ENCODE data around the gene GJA1.

The GJA1 gene

GRCh38 chr6:121465101-121465500, 29.7 kb downstream of the GJA1 start:
- Histone ChIP-seq H2AFZ (ENCODE audit: low read depth, low read length, severe bottlenecking) (no peak overlapping the region), H3K27ac (ENCODE audit: low read depth, low read length) (no peak overlapping the region), H4K20me1 (ENCODE audit: low read depth, low read length) (no peaks in the 10 kb centered on the region), H3K4me2 (ENCODE audit: low read depth, low read length, poor library complexity, severe bottlenecking) (no peak overlapping the region), H3K9me3 (ENCODE audit: insufficient read depth, low read length) (0 out of 2 replicates have a peak, but pooled peaks cover 5% of the 10 kb centered on the region), H3K36me3 (ENCODE audit: low read length) (no peaks in the 10 kb centered on the region), H3F3A (ENCODE audit: insufficient read depth) (no peaks in the 10 kb centered on the region), H3K79me2 (ENCODE audit: insufficient read depth, low read length) (no peaks in the 10 kb centered on the region), H3K27me3 (ENCODE audit: low read length) (no peaks in the 10 kb centered on the region), H3K9me2 (replicated peaks; ENCODE audit: insufficient read depth, low read length) (no peaks in the 10 kb centered on the region), H3K4me3 (ENCODE audit: insufficient read depth, low read length, poor library complexity, severe bottlenecking) (no peak overlapping the region), H3K9ac (ENCODE audit: low read length) (no peak overlapping the region)
- TF ChIP-seq EZH2phosphoT487 (conservative IDR thresholded peaks at IDR 0.05; ENCODE audit: low read length): no peak
- TF ChIP-seq, protein P1, sequence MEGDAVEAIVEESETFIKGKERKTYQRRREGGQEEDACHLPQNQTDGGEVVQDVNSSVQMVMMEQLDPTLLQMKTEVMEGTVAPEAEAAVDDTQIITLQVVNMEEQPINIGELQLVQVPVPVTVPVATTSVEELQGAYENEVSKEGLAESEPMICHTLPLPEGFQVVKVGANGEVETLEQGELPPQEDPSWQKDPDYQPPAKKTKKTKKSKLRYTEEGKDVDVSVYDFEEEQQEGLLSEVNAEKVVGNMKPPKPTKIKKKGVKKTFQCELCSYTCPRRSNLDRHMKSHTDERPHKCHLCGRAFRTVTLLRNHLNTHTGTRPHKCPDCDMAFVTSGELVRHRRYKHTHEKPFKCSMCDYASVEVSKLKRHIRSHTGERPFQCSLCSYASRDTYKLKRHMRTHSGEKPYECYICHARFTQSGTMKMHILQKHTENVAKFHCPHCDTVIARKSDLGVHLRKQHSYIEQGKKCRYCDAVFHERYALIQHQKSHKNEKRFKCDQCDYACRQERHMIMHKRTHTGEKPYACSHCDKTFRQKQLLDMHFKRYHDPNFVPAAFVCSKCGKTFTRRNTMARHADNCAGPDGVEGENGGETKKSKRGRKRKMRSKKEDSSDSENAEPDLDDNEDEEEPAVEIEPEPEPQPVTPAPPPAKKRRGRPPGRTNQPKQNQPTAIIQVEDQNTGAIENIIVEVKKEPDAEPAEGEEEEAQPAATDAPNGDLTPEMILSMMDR (IDR thresholded peaks at IDR 0.05; ENCODE audit: insufficient read depth, low read length, poor library complexity, severe bottlenecking): no peak

DNA sequence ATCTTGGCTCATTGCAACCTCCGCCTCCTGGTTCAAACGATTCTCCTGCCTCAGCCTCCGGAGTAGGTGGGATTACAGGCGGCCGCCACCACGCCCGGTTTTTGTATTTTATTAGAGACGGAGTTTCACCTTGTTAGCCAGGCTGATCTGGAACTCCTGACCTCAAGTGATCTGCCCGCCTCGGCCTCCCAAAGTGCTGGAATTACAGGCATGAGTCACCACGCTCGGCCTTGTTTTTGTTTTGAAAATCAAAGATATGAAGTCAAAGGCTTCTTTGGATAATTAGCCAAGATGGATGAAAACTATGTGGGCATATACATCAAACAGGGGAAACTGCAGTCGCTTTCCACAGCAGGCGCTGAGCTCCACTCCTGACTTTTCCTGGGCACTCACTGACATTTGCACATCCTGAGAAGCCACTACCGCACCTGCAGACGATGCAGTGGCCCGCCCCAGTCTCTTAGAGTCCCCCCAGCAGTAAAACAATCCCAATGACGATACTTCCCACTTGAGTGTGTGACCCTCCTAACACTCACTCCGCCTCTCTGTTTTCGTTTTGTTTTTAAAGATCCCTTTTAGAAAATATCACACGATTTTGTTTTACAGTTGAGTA, 44.1 kb downstream of the GJA1 start:
- Histone ChIP-seq H3K36me3 (ENCODE audit: low read length) (no peaks in the 10 kb centered on the region), H3K9ac (ENCODE audit: low read length) (no peak overlapping the region), H3K79me2 (ENCODE audit: insufficient read depth, low read length) (no peaks in the 10 kb centered on the region), H3F3A (ENCODE audit: insufficient read depth) (no peaks in the 10 kb centered on the region), H3K27ac (ENCODE audit: low read depth, low read length) (no peak overlapping the region), H3K27me3 (ENCODE audit: low read length) (no peaks in the 10 kb centered on the region), H3K9me3 (ENCODE audit: insufficient read depth, low read length) (no peaks in the 10 kb centered on the region), H3K9me2 (replicated peaks; ENCODE audit: insufficient read depth, low read length) (no peaks in the 10 kb centered on the region), H3K4me3 (ENCODE audit: insufficient read depth, low read length, poor library complexity, severe bottlenecking) (no peak overlapping the region), H4K20me1 (ENCODE audit: low read depth, low read length) (no peaks in the 10 kb centered on the region), H3K4me2 (ENCODE audit: low read depth, low read length, poor library complexity, severe bottlenecking) (no peak overlapping the region), H2AFZ (ENCODE audit: low read depth, low read length, severe bottlenecking) (no peak overlapping the region)
- no peak for TF ChIP-seq EZH2phosphoT487 (conservative IDR thresholded peaks at IDR 0.05; ENCODE audit: low read length)
- TF ChIP-seq, protein P1 (IDR thresholded peaks at IDR 0.05; ENCODE audit: insufficient read depth, low read length, poor library complexity, severe bottlenecking): no peak

DNA sequence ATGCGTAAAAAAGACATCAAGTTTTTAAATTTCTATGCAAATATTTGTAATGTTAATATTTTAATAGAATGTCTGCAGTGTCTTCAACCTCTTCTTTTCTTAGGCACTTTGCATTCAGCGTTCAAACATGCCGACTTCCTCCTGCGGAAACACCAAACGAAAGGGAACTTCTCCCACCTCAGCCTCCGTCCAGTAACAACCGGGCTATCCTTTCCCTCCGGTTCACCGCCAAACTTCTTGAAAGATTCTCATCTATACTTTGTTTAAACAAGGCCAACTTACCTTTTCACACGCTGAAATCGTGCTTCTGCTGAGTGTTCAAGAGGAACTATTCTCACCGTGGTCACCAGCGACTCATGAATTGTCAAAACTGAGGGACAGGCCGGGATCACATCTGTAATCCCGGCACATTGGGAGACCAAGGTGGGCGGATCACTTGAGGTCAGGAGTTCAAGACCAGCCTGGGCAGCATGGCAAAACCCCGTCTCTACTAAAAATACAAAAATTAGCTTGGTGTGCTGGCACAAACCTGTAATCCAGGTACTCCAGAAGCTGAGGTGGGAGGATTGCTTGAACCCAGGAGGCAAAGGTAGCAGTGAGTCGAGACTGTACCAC, 44.8 kb downstream of the GJA1 start:
- no peaks in the 10 kb centered on the region for H3F3A ChIP-seq (ENCODE audit: insufficient read depth)
- no peak overlapping the region for H3K4me3 ChIP-seq (ENCODE audit: insufficient read depth, low read length, poor library complexity, severe bottlenecking)
- H3K79me2 ChIP-seq (ENCODE audit: insufficient read depth, low read length): no peaks in the 10 kb centered on the region
- no peak overlapping the region for H3K4me2 ChIP-seq (ENCODE audit: low read depth, low read length, poor library complexity, severe bottlenecking)
- no peaks in the 10 kb centered on the region for H3K27me3 ChIP-seq (ENCODE audit: low read length)
- TF ChIP-seq, protein P1 (IDR thresholded peaks at IDR 0.05; ENCODE audit: insufficient read depth, low read length, poor library complexity, severe bottlenecking): no peak
- no peak for TF ChIP-seq EZH2phosphoT487 (conservative IDR thresholded peaks at IDR 0.05; ENCODE audit: low read length)
- H3K9me3 ChIP-seq (ENCODE audit: insufficient read depth, low read length): no peaks in the 10 kb centered on the region
- no peak overlapping the region for H3K27ac ChIP-seq (ENCODE audit: low read depth, low read length)
- H3K36me3 ChIP-seq (ENCODE audit: low read length): no peaks in the 10 kb centered on the region
- no peaks in the 10 kb centered on the region for H3K9me2 ChIP-seq (replicated peaks; ENCODE audit: insufficient read depth, low read length)
- no peak overlapping the region for H2AFZ ChIP-seq (ENCODE audit: low read depth, low read length, severe bottlenecking)
- H3K9ac ChIP-seq (ENCODE audit: low read length): no peak overlapping the region
- H4K20me1 ChIP-seq (ENCODE audit: low read depth, low read length): no peaks in the 10 kb centered on the region
